ENCODE results near the gene FCAR. TPM values are rescaled to one million over a fixed set of nuclear protein-coding genes. Genes with fewer than 3 reads are reported as not detected.
"Not testable (repeated sequence)": the region's sequence is repeated elsewhere in the genome, so short reads cannot be mapped to it uniquely, and the experiment has no call there.

FCAR gene
- total RNA-seq, 1 experiment from 2014 or later: not detected

GRCh38 chr19:54850930-54851329 lies 23.1 kb upstream of the FCAR start:
- Mint-ChIP-seq H3K36me3 (ENCODE audit: insufficient read depth, unreplicated experiment) (no peaks in the 10 kb centered on the region), H3K27me3 (ENCODE audit: unreplicated experiment) (peaks cover 71% of the 10 kb centered on the region), H3K27ac (ENCODE audit: unreplicated experiment) (no peak overlapping the region), H3K4me1 (ENCODE audit: low read depth, unreplicated experiment) (no peaks in the 10 kb centered on the region), H3K9me3 (ENCODE audit: low read depth, unreplicated experiment) (peaks cover 2% of the 10 kb centered on the region), H3K4me3 (ENCODE audit: low read depth, unreplicated experiment) (no peak overlapping the region)
- intact Hi-C loops (cut with micrococcal nuclease; ENCODE audit: unreplicated experiment): no loop called here
- DNase-seq: no peak
- TF ChIP-seq CTCF (IDR thresholded peaks at IDR 0.05; ENCODE audit: unreplicated experiment): no peak
- CTCF ChIA-PET: no interaction called here
- no TSS peak for BruUV-seq (replicated peaks)

DNA sequence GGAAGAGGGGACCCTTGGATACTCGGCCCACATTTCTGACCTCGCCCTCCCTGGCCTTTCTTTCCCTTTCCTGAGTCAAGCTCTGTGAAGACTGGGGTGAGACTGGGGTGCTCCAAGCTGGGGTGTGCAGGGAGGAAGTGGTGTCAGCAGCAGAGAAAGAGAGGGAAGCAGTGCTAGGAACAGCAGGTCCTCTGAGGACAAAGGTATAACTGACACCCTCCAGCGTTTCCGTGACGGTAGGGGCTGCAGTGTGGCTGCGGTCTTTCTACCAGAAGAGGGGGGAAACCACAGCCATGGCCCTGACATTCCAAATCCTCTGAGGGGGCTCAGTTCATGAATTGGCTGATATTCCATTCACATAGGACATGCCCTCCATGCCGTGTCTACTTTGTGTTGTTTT lies 22.7 kb upstream of the FCAR start:
- H3K4me3 Mint-ChIP-seq (ENCODE audit: low read depth, unreplicated experiment): no peak overlapping the region
- CTCF ChIA-PET: no interaction called here
- no peak overlapping the region for H3K27ac Mint-ChIP-seq (ENCODE audit: unreplicated experiment)
- no peak for TF ChIP-seq CTCF (IDR thresholded peaks at IDR 0.05; ENCODE audit: unreplicated experiment)
- peaks cover 2% of the 10 kb centered on the region for H3K9me3 Mint-ChIP-seq (ENCODE audit: low read depth, unreplicated experiment)
- intact Hi-C loops (cut with micrococcal nuclease; ENCODE audit: unreplicated experiment): no loop called here
- no peaks in the 10 kb centered on the region for H3K4me1 Mint-ChIP-seq (ENCODE audit: low read depth, unreplicated experiment)
- no peaks in the 10 kb centered on the region for H3K36me3 Mint-ChIP-seq (ENCODE audit: insufficient read depth, unreplicated experiment)
- no peak for DNase-seq
- H3K27me3 Mint-ChIP-seq (ENCODE audit: unreplicated experiment): peaks cover 67% of the 10 kb centered on the region
- no TSS peak for BruUV-seq (replicated peaks)

- BruUV-seq (replicated peaks); DNase-seq; H3K4me3 Mint-ChIP-seq (ENCODE audit: low read depth, unreplicated experiment); intact Hi-C loops (cut with micrococcal nuclease; ENCODE audit: unreplicated experiment); H3K4me1 Mint-ChIP-seq (ENCODE audit: low read depth, unreplicated experiment); CTCF ChIA-PET; H3K36me3 Mint-ChIP-seq (ENCODE audit: insufficient read depth, unreplicated experiment); H3K9me3 Mint-ChIP-seq (ENCODE audit: low read depth, unreplicated experiment); H3K27ac Mint-ChIP-seq (ENCODE audit: unreplicated experiment): not testable (repeated sequence)
- peaks cover 53% of the 10 kb centered on the region for H3K27me3 Mint-ChIP-seq (ENCODE audit: unreplicated experiment)
Measured at GRCh38 chr19:54855241-54855640, 18.8 kb upstream of the FCAR start.

DNA sequence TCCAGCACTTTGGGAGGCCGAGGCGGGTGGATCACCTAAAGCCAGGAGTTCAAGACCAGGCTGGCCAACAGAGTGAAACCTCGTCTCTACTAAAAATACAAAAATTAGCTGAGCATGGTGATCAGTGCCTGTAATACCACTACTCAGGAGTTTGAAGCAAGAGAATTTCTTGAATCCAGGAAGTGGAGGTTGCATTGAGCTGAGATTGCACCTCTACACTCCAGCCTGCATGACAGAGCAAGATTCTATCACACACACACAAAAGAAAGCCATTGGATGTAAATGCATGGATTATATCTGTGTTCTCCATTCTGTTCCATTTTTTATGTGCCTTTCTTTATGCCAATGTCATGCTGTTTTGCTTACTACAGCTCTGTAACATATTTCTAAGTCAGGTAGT lies 15.6 kb upstream of the FCAR start:
- H3K4me1 Mint-ChIP-seq (ENCODE audit: low read depth, unreplicated experiment); H3K27ac Mint-ChIP-seq (ENCODE audit: unreplicated experiment); BruUV-seq (replicated peaks); H3K9me3 Mint-ChIP-seq (ENCODE audit: low read depth, unreplicated experiment); intact Hi-C loops (cut with micrococcal nuclease; ENCODE audit: unreplicated experiment); H3K4me3 Mint-ChIP-seq (ENCODE audit: low read depth, unreplicated experiment); DNase-seq; H3K36me3 Mint-ChIP-seq (ENCODE audit: insufficient read depth, unreplicated experiment); CTCF ChIA-PET: not testable (repeated sequence)
- H3K27me3 Mint-ChIP-seq (ENCODE audit: unreplicated experiment): peaks cover 59% of the 10 kb centered on the region

DNA sequence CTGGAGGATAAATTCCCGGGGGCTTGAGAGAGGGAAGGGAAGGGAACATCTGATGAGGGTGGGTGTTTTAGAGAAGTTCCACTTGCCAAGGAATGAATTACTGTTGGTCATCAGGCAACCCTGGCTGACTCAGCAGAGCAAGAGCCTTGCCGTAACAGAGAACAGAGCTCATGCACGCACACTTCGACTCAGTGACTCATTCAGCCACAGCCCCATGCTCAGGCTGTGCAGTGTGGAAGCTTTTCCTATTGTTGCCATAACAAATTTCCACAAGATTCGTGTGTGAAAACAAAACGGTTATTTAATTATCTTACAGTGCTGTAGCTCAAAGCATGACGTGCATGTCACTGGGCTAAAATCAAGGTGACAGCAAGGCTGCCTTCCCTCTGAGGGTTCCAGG lies 14.6 kb upstream of the FCAR start:
- CTCF ChIA-PET; H3K36me3 Mint-ChIP-seq (ENCODE audit: insufficient read depth, unreplicated experiment); H3K9me3 Mint-ChIP-seq (ENCODE audit: low read depth, unreplicated experiment); H3K4me3 Mint-ChIP-seq (ENCODE audit: low read depth, unreplicated experiment); intact Hi-C loops (cut with micrococcal nuclease; ENCODE audit: unreplicated experiment); BruUV-seq (replicated peaks); DNase-seq; H3K4me1 Mint-ChIP-seq (ENCODE audit: low read depth, unreplicated experiment); H3K27ac Mint-ChIP-seq (ENCODE audit: unreplicated experiment): not testable (repeated sequence)
- H3K27me3 Mint-ChIP-seq (ENCODE audit: unreplicated experiment): peaks cover 49% of the 10 kb centered on the region

GRCh38 chr19:54863459-54863858 lies 10.6 kb upstream of the FCAR start:
- not testable (repeated sequence) for H3K36me3 Mint-ChIP-seq (ENCODE audit: insufficient read depth, unreplicated experiment); H3K4me1 Mint-ChIP-seq (ENCODE audit: low read depth, unreplicated experiment)

More at GRCh38 chr19:54863459-54863858, 10.6 kb upstream of the FCAR start:
- intact Hi-C loops (cut with micrococcal nuclease; ENCODE audit: unreplicated experiment); H3K27ac Mint-ChIP-seq (ENCODE audit: unreplicated experiment); BruUV-seq (replicated peaks); H3K9me3 Mint-ChIP-seq (ENCODE audit: low read depth, unreplicated experiment); CTCF ChIA-PET; DNase-seq; H3K4me3 Mint-ChIP-seq (ENCODE audit: low read depth, unreplicated experiment): not testable (repeated sequence)
- peaks cover 68% of the 10 kb centered on the region for H3K27me3 Mint-ChIP-seq (ENCODE audit: unreplicated experiment)

Data from Calu3 (cell line).